OCI-LY3 (cell line): ENCODE data around the gene BACH1.

Source experiments
- H2AFZ ChIP-seq: fragments of 200-600, 300-600 bp; shearing (Covaris generic); 2 replicates; pipeline ENCODE4 v1.6.0; 2014; ENCODE audit warnings: antibody characterized with exemption, low read depth, low read length
- H3K27ac ChIP-seq: fragments of 200-600, 300-600 bp; sonication (generic); 2 replicates; pipeline ENCODE4 v1.5.1; 2014; ENCODE audit warnings: mild to moderate bottlenecking, low read length, moderate library complexity, mixed read lengths
- H3K27me3 ChIP-seq: fragments of 200-600, 300-600 bp; sonication (generic); 2 replicates; pipeline ENCODE4 v1.6.1; 2014; ENCODE audit warnings: low read depth, low read length, mixed read lengths
- H3K36me3 ChIP-seq: fragments of 200-600, 300-600 bp; sonication (generic); replicated peaks from 2 replicates; pipeline ENCODE3; 2014; ENCODE audit warnings: low read depth, low read length, mixed read lengths
- H3K4me1 ChIP-seq: fragments of 300-600, 200-600 bp; sonication (generic); 2 replicates; pipeline ENCODE4 v1.6.1; 2014; ENCODE audit warnings: low read length, mixed read lengths
- H3K4me2 ChIP-seq: fragments of 200-600, 300-600 bp; sonication (generic); 2 replicates; pipeline ENCODE4 v1.6.1; 2014; ENCODE audit warnings: low read length, mixed read lengths
- H3K4me3 ChIP-seq: fragments of 300-600, 200-600 bp; sonication (generic); 2 replicates; pipeline ENCODE4 v1.5.1; 2014; ENCODE audit warnings: antibody characterized with exemption, mild to moderate bottlenecking, low read length, moderate library complexity
- H3K79me2 ChIP-seq: fragments of 300-600, 200-600 bp; shearing (Covaris generic); 2 replicates; pipeline ENCODE4 v1.6.1; 2014; ENCODE audit warnings: mild to moderate bottlenecking, low read length, mixed read lengths
- H3K9ac ChIP-seq: fragments of 300-600, 200-600 bp; shearing (Covaris generic); 2 replicates; pipeline ENCODE4 v1.6.0; 2014; ENCODE audit warnings: mild to moderate bottlenecking, low read length, moderate library complexity
- H3K9me3 ChIP-seq: fragments of 200-600, 300-600 bp; shearing (Covaris generic); 2 replicates; pipeline ENCODE4 v1.6.1; 2014; ENCODE audit warnings: low read length, mixed read lengths; ENCODE audit not compliant: insufficient read depth
- H4K20me1 ChIP-seq: fragments of 200-600, 300-600 bp; sonication (generic); 2 replicates; pipeline ENCODE4 v1.6.1; 2016; ENCODE audit warnings: low read length, mixed read lengths; ENCODE audit not compliant: insufficient read depth
- CTCF ChIP-seq: fragments of 200-600, 300-600 bp; sonication (generic); IDR thresholded peaks from 2 replicates; pipeline ENCODE4 v1.5.1; 2014; ENCODE audit warnings: antibody characterized with exemption, low read length, low read depth
- EZH2phosphoT487 ChIP-seq: fragments of 200-600 bp; shearing (Covaris generic); IDR thresholded peaks from 2 replicates; pipeline ENCODE4 v1.6.1; 2018; ENCODE audit warnings: antibody characterized with exemption, mixed run types, low read depth

BACH1 gene

DNA sequence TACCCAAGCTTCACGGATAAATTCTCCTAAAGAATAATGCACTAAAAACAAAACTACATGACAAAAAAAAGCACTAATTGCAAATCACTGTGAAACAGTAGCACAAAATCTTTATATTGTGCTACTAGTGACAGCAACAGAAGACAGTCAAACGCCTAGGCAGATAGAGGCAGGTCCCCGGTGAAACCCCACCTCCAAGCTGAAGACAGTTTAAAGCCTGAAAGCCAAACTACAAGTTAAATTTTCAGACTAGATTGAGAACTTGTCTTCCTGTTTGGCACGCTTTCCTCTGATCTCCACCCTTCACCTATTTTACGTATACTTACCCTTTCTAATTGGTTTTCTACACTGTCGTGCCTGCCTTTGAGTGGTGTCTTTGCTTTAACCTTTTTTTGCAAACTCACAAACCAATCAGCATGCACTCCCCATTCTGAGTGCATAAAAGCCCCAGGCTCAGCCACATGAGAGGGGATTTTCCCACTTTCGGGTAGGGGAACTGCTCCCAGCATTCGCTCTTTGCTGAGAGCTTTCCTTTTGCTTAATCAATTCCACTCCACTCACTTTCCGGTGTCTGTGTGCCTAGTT, 3.6 kb upstream of the BACH1 start:
- H3K27me3 ChIP-seq, result no peaks in the 10 kb centered on the region
- no peak overlapping the region for H3K4me2 ChIP-seq
- peak overlapping the region; percentile 33 for H3K27ac ChIP-seq
- H3K4me1 ChIP-seq, result peaks cover 49% of the 10 kb centered on the region
- peaks cover 29% of the 10 kb centered on the region for H3K36me3 ChIP-seq
- TF ChIP-seq EZH2phosphoT487 (no peak), CTCF (no peak)
- H3K4me3 ChIP-seq, result no peak overlapping the region
- H2AFZ ChIP-seq, result no peak overlapping the region
- peaks cover 5% of the 10 kb centered on the region; the same call in 1 of the 2 replicates for H3K9me3 ChIP-seq
- peaks cover 15% of the 10 kb centered on the region for H3K79me2 ChIP-seq
- H3K9ac ChIP-seq, result no peak overlapping the region
- H4K20me1 ChIP-seq, result no peaks in the 10 kb centered on the region

GRCh38 chr21:29296446-29296845, 2.3 kb upstream of the BACH1 start:
- no peak overlapping the region for H3K9ac ChIP-seq
- H3K9me3 ChIP-seq, result peaks cover 5% of the 10 kb centered on the region; the same call in 1 of the 2 replicates
- 0 out of 2 replicates have a peak overlapping the region, but pooled peaks have one; percentile 4 for H3K4me3 ChIP-seq
- H3K36me3 ChIP-seq, result peaks cover 29% of the 10 kb centered on the region
- no peak for TF ChIP-seq CTCF
- TF ChIP-seq EZH2phosphoT487, result no peak
- H3K4me2 ChIP-seq, result peak overlapping the region; percentile 21
- peak overlapping the region; percentile 25 for H3K27ac ChIP-seq
- H3K4me1 ChIP-seq, result peaks cover 56% of the 10 kb centered on the region
- H3K27me3 ChIP-seq, result no peaks in the 10 kb centered on the region
- H3K79me2 ChIP-seq, result peaks cover 28% of the 10 kb centered on the region
- no peak overlapping the region for H2AFZ ChIP-seq
- peaks cover 8% of the 10 kb centered on the region for H4K20me1 ChIP-seq

DNA sequence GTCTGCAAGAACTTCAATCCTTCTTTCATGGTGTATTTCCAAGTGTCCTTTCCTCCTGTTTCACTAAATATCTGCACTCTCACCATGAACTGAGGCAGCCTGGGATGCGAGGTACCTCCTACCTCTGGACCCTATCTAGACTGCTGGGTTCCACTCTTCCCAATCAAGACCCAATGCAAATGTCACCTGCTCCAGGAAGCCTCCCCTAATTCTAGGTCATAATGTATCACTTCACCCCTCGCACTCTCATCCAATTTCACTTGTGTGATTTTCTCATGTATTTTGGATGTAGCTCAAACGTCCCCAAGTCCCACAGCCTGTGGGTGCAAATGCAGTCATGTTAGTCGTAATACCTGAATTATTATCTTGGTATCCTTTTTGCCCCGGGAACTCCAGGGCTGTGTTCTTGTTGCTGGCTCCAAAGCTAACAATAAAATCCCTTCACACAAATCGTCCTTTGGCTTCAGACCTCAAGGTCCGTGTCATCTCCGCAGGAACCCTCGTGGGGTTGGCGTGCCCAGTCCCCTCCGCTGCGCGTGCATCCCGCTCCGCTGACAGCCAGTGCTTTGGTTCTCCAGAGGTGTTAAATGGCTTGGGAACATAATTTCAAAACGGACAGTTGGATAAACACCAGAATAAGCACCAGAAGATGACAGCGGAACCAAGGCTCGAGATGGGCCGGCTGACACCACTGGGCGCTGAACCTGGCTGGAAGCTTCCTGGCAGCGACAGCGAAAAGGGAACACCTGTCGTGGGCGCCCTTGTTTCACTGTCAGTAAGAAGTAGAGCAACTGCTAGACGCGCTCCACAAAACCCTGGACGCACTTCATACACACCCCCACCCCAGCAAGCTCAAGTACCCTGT, 1.0 kb upstream of the BACH1 start:
- Histone ChIP-seq H3K36me3 (peaks cover 29% of the 10 kb centered on the region), H3K4me1 (peaks cover 69% of the 10 kb centered on the region), H2AFZ (no peak overlapping the region; the same call in 1 of the 2 replicates), H3K79me2 (peaks cover 40% of the 10 kb centered on the region), H3K4me2 (peak overlapping the region; percentile 86), H4K20me1 (peaks cover 20% of the 10 kb centered on the region), H3K9me3 (peaks cover 5% of the 10 kb centered on the region; the same call in 1 of the 2 replicates), H3K27ac (peak overlapping the region; percentile 25; the same call in 1 of the 2 replicates), H3K9ac (peak overlapping the region; percentile 60; the same call in 1 of the 2 replicates), H3K4me3 (peak overlapping the region; percentile 93), H3K27me3 (no peaks in the 10 kb centered on the region)
- TF ChIP-seq CTCF, result no peak
- no peak for TF ChIP-seq EZH2phosphoT487
